ENCODE data around the gene NXPH1. TPM values are rescaled to one million over a fixed set of nuclear protein-coding genes. Genes with fewer than 3 reads are reported as not detected.
A peak's percentile ranks its signal among the peaks of the same experiment; 100 is the strongest.

Gene NXPH1
- total RNA-seq, 4 donors from 2014 or later = not detected

DNA sequence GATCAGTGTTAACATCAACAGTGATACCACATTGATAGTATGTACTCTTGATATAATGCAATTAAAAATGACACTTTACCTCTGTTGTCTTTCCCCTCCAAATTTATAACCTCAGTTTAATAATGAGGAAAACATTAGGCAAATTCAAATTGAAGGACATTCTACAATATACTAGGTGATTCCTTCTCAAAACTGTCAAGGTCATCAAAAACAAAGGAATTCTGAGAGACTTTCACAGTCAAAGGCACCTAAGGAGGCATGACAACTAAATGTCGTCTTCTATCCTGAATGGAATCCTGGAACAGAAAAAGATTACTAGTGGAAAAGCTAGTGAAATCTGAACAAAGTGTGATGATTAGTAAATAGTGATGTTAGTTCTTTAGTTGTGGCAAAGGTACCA, 22.3 kb upstream of the NXPH1 start:
- WGBS, 2 donors = 73 to 87% methylated on average over 1 of the region's 1 CpG
- intact Hi-C loops (cut with DNase I; ENCODE audit: low total_unique reads) = no loop called here

DNA sequence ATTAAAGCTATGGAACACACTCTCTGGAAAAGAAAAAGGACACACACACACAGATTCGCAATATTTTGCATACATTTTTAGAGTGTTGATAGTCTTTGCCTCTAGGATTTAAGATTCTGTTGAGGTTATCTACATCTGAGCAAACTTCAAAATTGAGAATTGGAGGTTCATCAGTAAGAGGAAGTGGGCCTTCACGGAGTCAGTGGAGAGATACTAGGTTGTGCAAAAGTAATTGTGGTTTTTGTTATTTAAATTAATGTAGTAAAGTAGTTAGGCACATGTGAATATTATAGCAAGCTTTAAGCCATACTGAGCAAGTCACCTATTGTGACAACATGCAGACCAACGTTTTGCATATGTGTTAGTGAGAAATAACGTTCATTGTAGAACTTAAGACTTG, 19.8 kb upstream of the NXPH1 start:
- WGBS, 2 donors = 82 to 83% methylated on average over 4 of the region's 4 CpGs

More for the DNA sequence above, 22.3 kb upstream of the NXPH1 start:
- no peak overlapping the region for H3K4me3 ChIP-seq (ENCODE audit: low read depth, poor library complexity, severe bottlenecking)
- TF ChIP-seq, protein P1, sequence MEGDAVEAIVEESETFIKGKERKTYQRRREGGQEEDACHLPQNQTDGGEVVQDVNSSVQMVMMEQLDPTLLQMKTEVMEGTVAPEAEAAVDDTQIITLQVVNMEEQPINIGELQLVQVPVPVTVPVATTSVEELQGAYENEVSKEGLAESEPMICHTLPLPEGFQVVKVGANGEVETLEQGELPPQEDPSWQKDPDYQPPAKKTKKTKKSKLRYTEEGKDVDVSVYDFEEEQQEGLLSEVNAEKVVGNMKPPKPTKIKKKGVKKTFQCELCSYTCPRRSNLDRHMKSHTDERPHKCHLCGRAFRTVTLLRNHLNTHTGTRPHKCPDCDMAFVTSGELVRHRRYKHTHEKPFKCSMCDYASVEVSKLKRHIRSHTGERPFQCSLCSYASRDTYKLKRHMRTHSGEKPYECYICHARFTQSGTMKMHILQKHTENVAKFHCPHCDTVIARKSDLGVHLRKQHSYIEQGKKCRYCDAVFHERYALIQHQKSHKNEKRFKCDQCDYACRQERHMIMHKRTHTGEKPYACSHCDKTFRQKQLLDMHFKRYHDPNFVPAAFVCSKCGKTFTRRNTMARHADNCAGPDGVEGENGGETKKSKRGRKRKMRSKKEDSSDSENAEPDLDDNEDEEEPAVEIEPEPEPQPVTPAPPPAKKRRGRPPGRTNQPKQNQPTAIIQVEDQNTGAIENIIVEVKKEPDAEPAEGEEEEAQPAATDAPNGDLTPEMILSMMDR (IDR thresholded peaks at IDR 0.05) = no peak
- no peak for TF ChIP-seq POLR2A (IDR thresholded peaks at IDR 0.05)
- DNase-seq (ENCODE audit: low spot score in 2 of 2) = no peak

DNA sequence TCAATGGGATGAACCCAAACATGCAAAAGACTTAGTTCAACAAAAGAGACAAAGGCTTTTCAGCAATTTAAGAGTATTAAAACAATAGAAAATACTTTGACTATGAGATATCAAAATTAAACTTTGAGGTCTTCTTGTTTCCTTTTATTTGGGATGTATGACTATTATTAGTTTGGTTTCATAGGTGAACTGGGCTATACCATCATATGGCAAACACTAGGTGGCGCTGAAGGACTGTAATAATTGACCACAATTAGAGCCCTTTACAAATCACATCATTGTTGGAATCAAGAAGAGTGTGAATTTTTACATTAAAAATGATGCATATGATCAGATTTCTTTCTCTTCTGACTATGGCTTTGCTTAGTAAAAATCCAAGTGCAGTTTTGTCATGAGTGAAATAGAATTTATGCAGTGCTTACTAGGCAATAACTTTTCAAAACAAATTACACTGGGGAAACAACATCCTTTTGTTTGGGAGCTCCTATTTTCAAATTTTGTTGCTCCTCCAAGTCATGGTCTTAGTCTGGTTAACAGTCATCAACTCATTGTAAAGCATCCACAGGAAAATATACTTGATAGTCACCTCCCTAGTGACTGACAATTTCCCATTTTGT, 14.7 kb upstream of the NXPH1 start:
- intact Hi-C loops (cut with DNase I; ENCODE audit: low total_unique reads) = no loop called here
- TF ChIP-seq, protein P1 (IDR thresholded peaks at IDR 0.05) = no peak
- no peak for TF ChIP-seq POLR2A (IDR thresholded peaks at IDR 0.05)
- WGBS, 2 donors = 0% methylated on average over 1 of the region's 1 CpG
- DNase-seq (ENCODE audit: low spot score in 2 of 2) = peak in 1 of 2 donors; percentile 35
- H3K4me3 ChIP-seq (ENCODE audit: low read depth, poor library complexity, severe bottlenecking) = no peak overlapping the region

More for the DNA sequence above, 19.8 kb upstream of the NXPH1 start:
- DNase-seq (ENCODE audit: low spot score in 2 of 2) = no peak
- intact Hi-C loops (cut with DNase I; ENCODE audit: low total_unique reads) = no loop called here
- TF ChIP-seq POLR2A (IDR thresholded peaks at IDR 0.05) = no peak
- TF ChIP-seq, protein P1 (IDR thresholded peaks at IDR 0.05) = no peak
- no peak overlapping the region for H3K4me3 ChIP-seq (ENCODE audit: low read depth, poor library complexity, severe bottlenecking)

DNA sequence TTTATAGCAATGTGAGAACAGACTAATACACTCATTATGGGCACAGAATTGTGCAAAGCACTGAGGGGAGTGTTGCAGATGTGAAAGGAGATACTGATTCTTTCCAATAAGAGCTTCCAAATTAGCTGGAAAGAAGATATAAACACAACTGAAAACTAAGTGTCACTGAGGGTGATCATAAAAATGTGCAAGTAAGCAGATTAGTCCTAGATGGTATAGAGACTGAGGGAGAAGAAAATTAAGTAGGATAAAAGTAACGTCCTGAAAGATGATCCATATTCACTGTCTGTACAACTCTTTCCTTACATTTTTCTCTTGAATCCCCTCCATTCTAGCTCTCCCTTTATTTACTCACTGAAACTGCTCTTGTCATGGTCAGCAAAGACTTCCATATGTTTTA, 11.2 kb upstream of the NXPH1 start:
- intact Hi-C loops (cut with DNase I; ENCODE audit: low total_unique reads) = no loop called here
- no peak overlapping the region for H3K4me3 ChIP-seq (ENCODE audit: low read depth, poor library complexity, severe bottlenecking)
- TF ChIP-seq, protein P1 (IDR thresholded peaks at IDR 0.05) = no peak
- WGBS, 2 donors = 75 to 77% methylated on average over 1 of the region's 1 CpG
- DNase-seq (ENCODE audit: low spot score in 2 of 2) = no peak

DNA sequence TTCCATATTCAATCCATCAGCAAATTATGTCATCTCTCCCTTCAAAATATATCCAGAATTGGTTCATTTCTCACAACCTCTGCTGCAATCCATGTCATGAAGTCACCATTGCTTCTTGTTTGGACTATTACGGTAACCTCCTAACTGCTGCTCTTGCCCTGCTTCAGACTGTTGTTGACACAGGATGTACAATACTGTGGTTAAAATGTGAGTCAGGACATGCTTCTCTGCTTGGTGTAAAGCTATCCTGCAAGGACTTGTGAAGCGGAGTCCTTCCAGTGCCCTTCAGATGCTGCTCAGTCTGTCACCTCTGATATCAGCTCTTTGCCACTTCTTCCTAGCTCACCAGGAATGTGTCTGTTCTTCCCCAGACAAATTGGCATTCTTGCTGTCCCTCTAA, 10.4 kb upstream of the NXPH1 start:
- DNase-seq (ENCODE audit: low spot score in 2 of 2) = no peak
- TF ChIP-seq, protein P1 (IDR thresholded peaks at IDR 0.05) = no peak
- TF ChIP-seq POLR2A (IDR thresholded peaks at IDR 0.05) = no peak
- WGBS, 2 donors = 90 to 94% methylated on average over 2 of the region's 2 CpGs
- no peak overlapping the region for H3K4me3 ChIP-seq (ENCODE audit: low read depth, poor library complexity, severe bottlenecking)
- intact Hi-C loops (cut with DNase I; ENCODE audit: low total_unique reads) = no loop called here

DNA sequence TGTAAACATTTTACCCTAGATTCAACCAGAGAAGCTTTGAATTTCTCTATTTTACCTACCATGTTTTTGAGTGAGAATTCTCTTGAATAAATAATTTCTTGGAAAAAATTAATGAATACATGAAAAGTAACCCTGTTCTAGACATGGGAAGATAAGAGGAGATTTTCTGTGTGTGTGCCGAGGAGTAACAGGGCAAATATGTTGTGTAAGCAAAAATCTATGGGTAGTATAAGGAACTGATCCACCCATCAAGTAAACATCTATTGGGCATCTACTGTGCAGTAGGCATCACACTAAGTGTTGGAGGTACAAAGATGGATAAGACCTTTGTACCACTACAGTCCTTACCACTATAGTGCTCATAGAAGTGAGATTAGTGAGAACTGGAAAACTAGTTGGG, 8.2 kb upstream of the NXPH1 start:
- intact Hi-C loops (cut with DNase I; ENCODE audit: low total_unique reads) = no loop called here
- 85 to 94% methylated on average over 1 of the region's 1 CpG for WGBS, 2 donors

More for the DNA sequence above, 8.2 kb upstream of the NXPH1 start:
- TF ChIP-seq POLR2A (IDR thresholded peaks at IDR 0.05) = no peak
- TF ChIP-seq, protein P1 (IDR thresholded peaks at IDR 0.05) = no peak
- no peak for DNase-seq (ENCODE audit: low spot score in 2 of 2)
- no peak overlapping the region for H3K4me3 ChIP-seq (ENCODE audit: low read depth, poor library complexity, severe bottlenecking)

All from lower leg skin (tissue), 4 donors.